ENCODE data around the gene RBM6.
A peak's percentile ranks its signal among the peaks of the same experiment; 100 is the strongest.
"Not testable (repeated sequence)": the region's sequence is repeated elsewhere in the genome, so short reads cannot be mapped to it uniquely, and the experiment has no call there.

Gene RBM6

GRCh38 chr3:49912881-49913281 lies 27.1 kb upstream of the RBM6 start:
- no peak for DNase-seq (ENCODE audit: low read depth in 2 of 3, low spot score in 1 of 3)

DNA sequence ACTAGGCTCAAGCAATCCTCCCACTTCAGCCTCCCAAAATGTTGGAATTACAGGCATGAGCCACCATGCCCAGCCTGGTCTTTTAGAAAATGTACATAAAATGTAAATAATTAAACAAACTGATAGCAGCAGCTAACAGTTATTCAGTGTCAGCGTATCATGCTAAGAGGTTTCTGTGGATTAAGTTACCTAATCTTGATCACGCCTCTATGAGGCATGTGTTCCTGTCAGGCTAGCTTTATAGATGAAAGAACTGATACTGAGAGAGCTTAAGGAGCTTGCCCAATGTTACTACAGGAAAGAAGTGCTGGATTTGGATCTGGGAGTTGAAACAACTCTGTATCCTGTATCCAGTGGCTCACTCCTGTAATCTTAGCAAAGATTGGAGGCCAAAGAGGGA lies 25.0 kb upstream of the RBM6 start:
- no peak for DNase-seq (ENCODE audit: low read depth in 2 of 3, low spot score in 1 of 3)

DNA sequence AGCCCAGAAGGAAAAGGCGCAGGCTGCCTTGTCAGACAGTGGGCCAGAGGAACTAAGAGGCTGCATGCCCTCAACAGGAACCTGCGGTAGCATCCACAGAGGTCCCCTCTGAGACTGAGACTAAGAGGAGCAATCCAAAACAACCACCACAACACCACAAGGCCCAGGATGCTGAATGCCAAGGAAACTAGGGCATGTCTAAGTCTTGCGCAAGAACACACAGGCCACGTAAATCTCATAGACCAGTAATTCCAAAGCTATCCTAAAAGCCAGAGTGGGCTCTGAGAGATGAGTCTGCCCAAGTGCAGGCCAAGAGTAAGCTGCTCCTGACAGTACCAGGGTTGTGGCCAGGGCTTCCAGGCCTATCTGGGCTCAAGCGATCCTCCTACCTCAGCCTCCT lies 23.3 kb upstream of the RBM6 start:
- no peak for DNase-seq (ENCODE audit: low read depth in 2 of 3, low spot score in 1 of 3)

DNA sequence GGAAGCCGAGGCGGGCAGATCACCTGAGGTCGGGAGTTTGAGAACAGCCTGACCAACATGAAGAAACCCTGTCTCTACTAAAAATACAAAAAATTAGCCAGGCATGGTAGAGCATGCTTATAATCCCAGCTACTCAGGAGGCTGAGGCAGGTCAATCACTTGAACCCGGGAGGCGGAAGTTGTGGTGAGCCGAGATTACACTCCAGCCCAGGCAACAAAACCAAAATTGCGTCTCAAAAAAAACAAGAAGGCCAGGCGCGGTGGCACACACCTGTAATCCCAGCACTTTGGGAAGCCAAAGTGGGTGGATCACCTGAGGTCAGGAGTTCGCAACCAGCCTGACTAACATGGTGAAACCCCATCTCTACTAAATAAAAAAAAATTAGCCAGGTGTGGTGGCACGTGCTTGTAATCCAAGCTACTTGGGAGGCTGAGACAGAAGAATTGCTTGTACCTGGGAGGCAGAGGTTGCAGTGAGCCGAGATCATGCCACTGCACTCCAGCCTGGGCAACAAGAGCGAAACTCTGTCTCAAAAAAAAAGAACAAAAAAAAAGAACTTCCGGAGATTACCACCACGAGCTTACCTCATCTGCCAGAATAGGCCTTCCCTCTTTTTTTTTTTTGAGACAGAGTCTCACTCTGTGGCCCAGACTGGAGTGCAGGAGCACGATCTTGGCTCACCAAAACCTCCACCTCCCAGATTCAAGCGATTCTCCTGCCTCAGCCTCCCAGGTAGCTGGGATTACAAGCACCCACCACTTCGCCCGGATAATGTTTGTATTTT lies 22.0 kb upstream of the RBM6 start:
- DNase-seq (ENCODE audit: low read depth in 2 of 3, low spot score in 1 of 3) = not testable (repeated sequence)

DNA sequence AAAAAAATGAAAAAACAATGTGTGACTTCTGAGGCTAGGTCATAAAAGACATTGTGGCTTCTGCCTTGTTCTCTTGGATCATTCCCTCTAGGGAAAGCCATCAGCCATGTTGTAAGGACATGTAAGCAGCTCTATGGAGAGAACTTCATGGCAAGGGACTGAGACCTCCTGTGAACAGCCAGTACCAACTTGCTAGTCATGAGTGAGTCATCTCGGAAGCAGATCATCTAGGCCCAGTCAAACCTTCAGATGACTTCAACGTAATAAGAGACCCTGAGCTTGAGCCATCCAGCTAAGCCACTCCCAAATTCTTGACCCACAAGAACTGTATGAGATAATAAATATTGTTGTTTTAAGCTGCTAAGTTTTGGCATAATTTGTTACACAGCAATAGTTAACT lies 15.3 kb upstream of the RBM6 start:
- DNase-seq (ENCODE audit: low read depth in 2 of 3, low spot score in 1 of 3) = no peak

GRCh38 chr3:49925485-49925884 lies 14.5 kb upstream of the RBM6 start:
- DNase-seq (ENCODE audit: low read depth in 2 of 3, low spot score in 1 of 3) = no peak

DNA sequence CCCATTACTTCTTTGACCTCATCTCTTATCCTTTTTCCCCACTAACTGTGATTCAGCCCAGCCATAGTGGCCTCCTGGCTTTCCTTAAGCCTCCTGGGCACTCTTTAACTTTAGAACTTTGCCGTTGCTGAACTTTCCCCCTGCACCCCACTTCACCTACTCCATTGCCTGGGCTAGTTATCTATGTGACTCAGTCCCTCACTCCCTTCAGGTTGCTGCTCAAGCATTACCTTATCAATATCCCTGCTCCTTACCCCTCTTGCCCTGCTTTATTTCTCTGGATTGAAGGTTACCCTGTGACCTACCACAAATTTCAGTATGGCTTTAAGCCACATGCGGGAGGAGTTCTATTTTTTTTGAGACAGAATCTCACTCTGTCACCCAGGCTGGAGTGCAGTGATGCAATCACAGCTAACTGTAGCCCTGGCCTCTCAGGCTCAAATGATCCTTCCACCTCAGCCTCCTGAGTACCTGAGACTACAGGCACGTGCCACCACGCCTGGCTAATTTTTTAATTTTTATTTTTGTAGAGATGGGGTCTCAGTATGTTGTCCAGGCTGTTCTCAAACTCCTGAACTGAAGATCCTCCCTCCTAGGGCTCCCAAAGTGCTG lies 13.7 kb upstream of the RBM6 start:
- no peak for DNase-seq (ENCODE audit: low read depth in 2 of 3, low spot score in 1 of 3)

GRCh38 chr3:49927798-49928197 lies 12.2 kb upstream of the RBM6 start:
- DNase-seq (ENCODE audit: low read depth in 2 of 3, low spot score in 1 of 3) = no peak

- no peak for DNase-seq (ENCODE audit: low read depth in 2 of 3, low spot score in 1 of 3)
Measured at GRCh38 chr3:49928481-49929017, 11.4 kb upstream of the RBM6 start.

DNA sequence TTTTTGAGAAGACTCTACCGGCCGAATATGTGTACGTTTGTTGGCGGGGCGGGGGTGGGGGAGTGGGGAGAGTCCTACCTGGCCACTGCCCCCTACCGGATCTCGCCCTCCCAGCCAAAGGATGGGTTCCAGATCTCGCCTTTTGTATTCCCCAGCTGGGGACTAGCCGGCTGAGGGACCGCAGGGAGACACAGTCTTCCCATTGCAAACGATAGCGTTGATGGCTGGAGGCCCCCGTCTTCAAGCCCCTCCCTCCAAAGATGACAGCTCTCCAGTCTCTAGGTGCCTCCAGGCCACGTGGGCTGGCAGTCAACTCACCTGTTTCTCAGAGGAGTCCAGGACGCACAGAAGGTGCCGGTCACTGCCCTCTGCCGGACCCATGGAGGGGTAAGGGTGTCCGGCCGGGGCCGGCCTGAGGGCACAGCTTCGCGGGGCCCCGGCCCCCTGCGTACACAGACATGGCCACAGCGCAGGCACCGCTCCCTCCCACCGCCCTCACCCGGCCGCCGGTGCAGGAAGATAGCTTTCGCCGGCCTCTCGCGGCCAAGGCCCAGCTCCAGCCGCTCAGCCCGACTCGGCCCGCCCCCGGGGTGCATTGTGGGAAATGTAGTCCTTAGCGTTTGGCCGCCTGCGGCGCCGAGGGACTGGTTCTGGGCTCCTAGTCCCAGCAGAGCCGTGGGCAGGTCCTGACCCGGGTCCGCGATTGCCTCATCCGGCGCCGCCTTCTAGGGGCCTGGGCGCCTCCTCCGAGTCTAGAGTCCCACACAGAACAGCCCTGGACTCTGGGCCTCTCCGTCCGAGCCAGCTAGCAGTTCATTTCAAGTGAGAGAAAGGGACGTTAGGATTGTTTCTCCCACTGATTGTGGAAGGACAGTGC lies 10.4 kb upstream of the RBM6 start, which contains the start of gene MON1A:
MON1A (minus strand) TSS at position 521 of the 877 bp plus-strand sequence. CDS start 16,465 bp downstream, outside the sequence.
- peak; percentile 78 to 90 (median 88) for DNase-seq (ENCODE audit: low read depth in 2 of 3, low spot score in 1 of 3)

DNA sequence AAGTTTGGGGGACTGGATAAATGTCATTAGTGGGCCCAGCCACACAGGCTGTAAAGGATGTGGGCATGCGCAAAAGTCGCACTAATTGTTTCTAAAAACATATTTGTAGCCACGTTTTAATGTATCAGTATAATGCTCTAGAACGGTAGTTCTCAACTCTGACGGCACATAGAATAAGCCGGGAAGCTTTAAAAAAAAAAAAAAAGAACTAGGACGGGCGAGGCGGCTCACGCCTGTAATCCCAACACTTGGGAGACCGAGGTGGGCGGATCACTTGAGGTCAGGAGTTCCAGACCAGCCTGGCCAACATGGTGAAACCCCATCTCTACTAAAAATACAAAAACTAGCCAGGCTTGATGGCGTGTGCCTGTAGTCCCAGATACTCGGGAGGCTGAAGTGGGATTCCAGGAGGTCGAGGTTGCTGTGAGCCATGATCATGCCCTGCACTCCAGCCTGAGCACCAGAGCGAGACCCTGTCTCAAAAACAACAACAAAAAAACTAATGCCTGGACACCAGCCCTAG lies 9.7 kb upstream of the RBM6 start:
- no peak for DNase-seq (ENCODE audit: low read depth in 2 of 3, low spot score in 1 of 3)

- no peak for DNase-seq (ENCODE audit: low read depth in 2 of 3, low spot score in 1 of 3)
Measured at GRCh38 chr3:49930922-49931321, 9.0 kb upstream of the RBM6 start.

DNA sequence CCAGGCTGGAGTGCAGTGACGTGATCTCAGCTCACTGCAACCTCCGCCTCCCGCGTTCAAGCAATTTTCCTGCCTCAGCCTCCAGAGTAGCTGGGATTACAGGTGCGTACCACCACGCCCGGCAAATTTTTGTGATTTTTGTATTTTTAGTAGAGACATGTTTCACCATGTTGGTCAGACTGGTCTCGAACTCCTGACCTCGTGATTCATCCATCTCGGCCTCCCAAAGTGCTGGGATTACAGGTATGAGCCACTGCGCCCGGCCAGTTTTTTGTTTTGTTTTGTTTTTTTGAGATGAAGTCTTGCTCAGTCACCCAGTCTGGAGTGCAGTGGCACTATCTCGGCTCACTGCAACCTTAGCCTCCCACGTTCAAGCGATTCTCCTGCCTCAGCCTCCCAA lies 7.7 kb upstream of the RBM6 start:
- not testable (repeated sequence) for DNase-seq (ENCODE audit: low read depth in 2 of 3, low spot score in 1 of 3)

DNA sequence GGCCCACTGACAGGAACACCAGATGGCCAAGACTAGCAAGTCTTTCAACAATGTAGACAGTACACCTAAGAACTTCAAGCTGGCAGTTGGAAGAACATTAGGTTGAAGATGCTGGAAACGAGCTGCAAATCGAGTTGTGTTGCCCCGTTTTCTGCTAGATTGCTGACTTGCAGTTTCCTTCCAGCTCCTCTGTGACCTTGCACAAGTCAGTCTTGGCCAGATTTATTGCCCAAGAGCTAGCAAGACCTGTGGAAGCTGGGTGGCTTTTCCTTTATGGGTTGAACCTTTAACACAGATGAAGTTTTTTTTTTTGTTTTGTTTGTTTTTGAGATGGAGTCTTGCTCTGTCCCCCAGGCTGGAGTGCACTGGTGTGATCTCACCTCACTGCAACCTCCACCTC lies 2.9 kb upstream of the RBM6 start:
- no peak for DNase-seq (ENCODE audit: low read depth in 2 of 3, low spot score in 1 of 3)

GRCh38 chr3:49940667-49941249 lies 808 bp downstream of the RBM6 start:
- DNase-seq (ENCODE audit: low read depth in 2 of 3, low spot score in 1 of 3) = no peak

GRCh38 chr3:49942651-49943050 lies 2.7 kb downstream of the RBM6 start:
- no peak for DNase-seq (ENCODE audit: low read depth in 2 of 3, low spot score in 1 of 3)

DNA sequence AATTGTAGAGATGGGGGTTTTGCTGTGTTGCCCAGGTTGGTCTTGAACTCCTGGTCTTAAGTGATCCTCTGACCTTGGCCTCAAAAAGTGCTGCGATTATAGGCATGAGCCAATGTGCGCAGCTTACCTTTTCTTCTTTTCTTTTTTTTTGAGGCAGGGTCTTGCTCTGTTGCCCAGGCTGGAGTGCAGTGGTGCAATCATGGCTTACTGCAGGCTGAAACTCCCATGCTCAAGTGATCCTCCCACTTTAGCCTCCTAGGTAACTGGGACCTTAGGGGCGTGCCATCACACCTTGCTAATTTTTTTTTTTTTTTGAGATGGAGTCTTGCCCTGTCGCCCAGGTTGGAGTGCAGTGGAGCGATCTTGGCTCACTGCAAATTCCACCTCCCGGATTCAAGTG lies 13.0 kb downstream of the RBM6 start:
- DNase-seq (ENCODE audit: low read depth in 2 of 3, low spot score in 1 of 3) = no peak

DNA sequence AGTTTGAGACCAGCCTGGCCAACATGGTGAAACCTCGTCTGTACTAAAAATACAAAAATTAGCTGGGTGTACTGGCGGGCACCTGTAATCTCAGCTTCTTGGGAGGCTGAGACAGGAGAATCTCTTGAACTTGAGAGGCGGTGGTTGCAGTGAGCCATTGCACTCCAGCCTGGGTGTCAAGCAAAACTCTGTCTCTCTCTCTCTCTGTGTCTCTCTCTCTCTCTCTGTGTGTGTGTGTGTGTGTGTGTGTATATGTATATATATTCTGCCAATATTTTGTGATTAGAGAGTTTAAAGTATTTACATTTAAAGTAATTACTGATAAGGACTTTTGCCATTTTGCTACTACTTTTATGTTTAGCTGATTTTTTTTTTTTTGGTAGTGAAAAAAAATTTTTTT lies 15.7 kb downstream of the RBM6 start:
- DNase-seq (ENCODE audit: low read depth in 2 of 3, low spot score in 1 of 3) = no peak

DNA sequence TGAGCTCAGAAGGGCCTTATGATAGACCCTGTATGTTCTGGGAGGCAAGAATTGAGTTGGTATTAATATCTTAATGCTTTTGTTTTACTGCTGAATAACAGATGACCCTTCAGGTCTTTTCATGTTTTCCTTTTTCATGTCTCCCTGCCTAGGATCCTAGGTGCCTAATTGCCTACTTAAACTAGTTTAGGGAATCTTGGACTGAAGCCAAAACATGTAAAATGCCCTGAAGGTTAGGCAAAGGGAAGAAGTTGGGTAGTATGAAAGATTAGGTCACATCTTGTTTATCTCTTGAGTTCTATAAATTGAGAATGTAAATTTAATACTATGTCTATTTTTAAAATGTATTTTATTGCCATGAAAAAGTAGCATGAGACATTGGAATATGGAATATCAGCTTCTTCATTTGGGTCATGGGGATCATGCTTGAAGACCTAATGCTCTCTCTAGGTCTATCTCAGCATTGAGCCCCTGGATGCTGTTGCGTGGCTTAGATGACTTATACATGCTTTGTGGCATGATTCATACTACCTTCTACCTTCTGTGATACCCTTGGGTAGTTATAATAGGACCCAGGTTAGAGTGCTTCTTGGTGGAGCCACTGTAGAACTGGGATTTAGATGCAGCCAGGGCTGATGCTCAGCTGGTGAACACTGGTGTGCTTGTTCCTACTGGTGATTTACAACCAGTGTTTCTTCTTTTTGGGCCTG lies 26.4 kb downstream of the RBM6 start:
- DNase-seq (ENCODE audit: low read depth in 2 of 3, low spot score in 1 of 3) = no peak

DNA sequence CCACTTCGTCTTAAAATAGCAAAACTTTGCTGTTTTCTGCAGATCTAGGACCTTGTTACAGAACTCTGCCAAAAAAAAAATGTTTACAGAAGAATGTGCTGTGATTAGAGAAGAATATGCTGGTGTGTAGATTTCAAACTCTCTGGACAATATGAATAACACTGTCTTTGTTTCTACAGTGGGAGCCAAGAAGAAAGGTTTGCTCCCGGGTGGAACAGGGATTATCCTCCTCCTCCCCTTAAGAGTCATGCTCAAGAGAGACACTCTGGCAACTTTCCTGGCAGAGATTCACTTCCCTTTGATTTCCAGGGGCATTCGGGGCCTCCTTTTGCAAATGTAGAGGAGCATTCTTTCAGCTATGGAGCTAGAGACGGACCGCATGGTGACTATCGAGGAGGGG lies 27.3 kb downstream of the RBM6 start:
- DNase-seq (ENCODE audit: low read depth in 2 of 3, low spot score in 1 of 3) = no peak
